ENCODE data around the gene CATSPERZ. TPM values are rescaled to one million over a fixed set of nuclear protein-coding genes. Genes with fewer than 3 reads are reported as not detected.

CATSPERZ gene
- total and polyA plus RNA-seq, 9 of the 15 experiments (the other 6 are each of a cell fraction or from before 2014, with no cell fraction given): 0.86 to 8.5 (median 3.5) TPM

DNA sequence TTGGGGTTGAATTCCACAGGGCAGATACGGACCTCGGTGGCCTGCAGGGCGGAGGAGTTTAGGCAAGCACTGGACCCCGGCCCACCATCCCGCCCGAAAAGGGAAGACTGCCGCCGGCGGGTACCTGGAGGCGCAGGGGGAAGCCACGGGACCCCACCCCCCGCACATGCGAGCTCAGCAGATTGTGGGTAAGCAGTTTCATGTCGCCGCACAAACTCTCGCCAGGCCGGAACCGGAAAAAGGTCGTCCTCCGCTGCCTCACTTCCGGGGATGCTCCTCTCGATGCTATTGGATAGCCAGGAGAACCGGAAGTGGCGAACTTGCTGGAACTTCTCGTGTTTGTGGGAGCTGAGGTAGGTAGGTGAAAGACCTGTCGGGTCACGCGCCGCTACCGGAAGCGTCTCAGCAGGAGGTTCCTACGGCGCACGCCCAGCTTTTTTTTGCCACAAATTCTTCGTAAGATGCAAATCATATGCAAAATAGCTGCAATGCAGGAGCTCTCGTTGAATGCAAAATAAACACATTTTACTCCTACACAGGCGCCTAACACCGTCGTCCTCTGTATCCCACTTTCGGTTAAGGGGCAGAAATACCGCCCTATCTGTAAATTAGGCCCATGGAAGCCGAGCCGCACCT, 17.3 kb downstream of the CATSPERZ start, which contains the start of gene TRMT112 (continued):
- TF ChIP-seq SUPT5H (IDR thresholded peaks at IDR 0.05) (peak; percentile 88), TCF3 (CRISPR knock-in tag; IDR thresholded peaks at IDR 0.05) (no peak), ZNF384 (IDR thresholded peaks at IDR 0.05; ENCODE audit: low read depth, low read length) (peak; percentile 81), ZBTB7A (IDR thresholded peaks at IDR 0.05; ENCODE audit: borderline replicate concordance, control insufficient read depth, low read depth, low read length) (peak; percentile 65; the same call in 1 of the 2 replicates), NFE2 (IDR thresholded peaks at IDR 0.05; ENCODE audit: low read depth) (peak; percentile 7; the same call in 1 of the 2 replicates), TFAP4 (CRISPR knock-in tag; IDR thresholded peaks at IDR 0.05; ENCODE audit: borderline replicate concordance) (peak; percentile 35; the same call in 1 of the 2 replicates), CTCFL (IDR thresholded peaks at IDR 0.05; ENCODE audit: borderline replicate concordance, insufficient read depth, low read depth, low read length, poor library complexity, severe bottlenecking) (no peak), SMAD3 (CRISPR knock-in tag; conservative IDR thresholded peaks at IDR 0.05) (no peak), ESRRA (IDR thresholded peaks at IDR 0.05; ENCODE audit: borderline replicate concordance, low read depth) (peak; percentile 40; the same call in 1 of the 2 replicates), USF2 (CRISPR knock-in tag; IDR thresholded peaks at IDR 0.05) (peak; percentile 81), JUN (IDR thresholded peaks at IDR 0.05; ENCODE audit: borderline replicate concordance, low read depth, low read length) (peak; percentile 39; the same call in 1 of the 2 replicates), JUN (CRISPR knock-in tag; IDR thresholded peaks at IDR 0.05; ENCODE audit: borderline replicate concordance) (no peak), POLR2B (IDR thresholded peaks at IDR 0.05; ENCODE audit: low read depth, partially characterized antibody) (peak; percentile 86), POLR2AphosphoS2 (IDR thresholded peaks at IDR 0.05; ENCODE audit: low read length) (peak; percentile 34), RAD51 (IDR thresholded peaks at IDR 0.05; ENCODE audit: borderline replicate concordance, low read depth) (peak; percentile 77), GATAD2A (IDR thresholded peaks at IDR 0.05) (no peak), DIDO1 (tag; IDR thresholded peaks at IDR 0.05; ENCODE audit: low read depth) (0 out of 2 replicates have a peak, but pooled peaks have one; percentile 40)
- TF ChIP-seq, protein P1, sequence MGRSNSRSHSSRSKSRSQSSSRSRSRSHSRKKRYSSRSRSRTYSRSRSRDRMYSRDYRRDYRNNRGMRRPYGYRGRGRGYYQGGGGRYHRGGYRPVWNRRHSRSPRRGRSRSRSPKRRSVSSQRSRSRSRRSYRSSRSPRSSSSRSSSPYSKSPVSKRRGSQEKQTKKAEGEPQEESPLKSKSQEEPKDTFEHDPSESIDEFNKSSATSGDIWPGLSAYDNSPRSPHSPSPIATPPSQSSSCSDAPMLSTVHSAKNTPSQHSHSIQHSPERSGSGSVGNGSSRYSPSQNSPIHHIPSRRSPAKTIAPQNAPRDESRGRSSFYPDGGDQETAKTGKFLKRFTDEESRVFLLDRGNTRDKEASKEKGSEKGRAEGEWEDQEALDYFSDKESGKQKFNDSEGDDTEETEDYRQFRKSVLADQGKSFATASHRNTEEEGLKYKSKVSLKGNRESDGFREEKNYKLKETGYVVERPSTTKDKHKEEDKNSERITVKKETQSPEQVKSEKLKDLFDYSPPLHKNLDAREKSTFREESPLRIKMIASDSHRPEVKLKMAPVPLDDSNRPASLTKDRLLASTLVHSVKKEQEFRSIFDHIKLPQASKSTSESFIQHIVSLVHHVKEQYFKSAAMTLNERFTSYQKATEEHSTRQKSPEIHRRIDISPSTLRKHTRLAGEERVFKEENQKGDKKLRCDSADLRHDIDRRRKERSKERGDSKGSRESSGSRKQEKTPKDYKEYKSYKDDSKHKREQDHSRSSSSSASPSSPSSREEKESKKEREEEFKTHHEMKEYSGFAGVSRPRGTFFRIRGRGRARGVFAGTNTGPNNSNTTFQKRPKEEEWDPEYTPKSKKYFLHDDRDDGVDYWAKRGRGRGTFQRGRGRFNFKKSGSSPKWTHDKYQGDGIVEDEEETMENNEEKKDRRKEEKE (IDR thresholded peaks at IDR 0.05; ENCODE audit: borderline replicate concordance in 1 of 2, control insufficient read depth in 1 of 2, low read depth in 2 of 2, low read length in 1 of 2): 0 out of 4 replicates have a peak, but pooled peaks of 1 of the 2 experiments have one; percentile 3
- TF ChIP-seq, protein P2, sequence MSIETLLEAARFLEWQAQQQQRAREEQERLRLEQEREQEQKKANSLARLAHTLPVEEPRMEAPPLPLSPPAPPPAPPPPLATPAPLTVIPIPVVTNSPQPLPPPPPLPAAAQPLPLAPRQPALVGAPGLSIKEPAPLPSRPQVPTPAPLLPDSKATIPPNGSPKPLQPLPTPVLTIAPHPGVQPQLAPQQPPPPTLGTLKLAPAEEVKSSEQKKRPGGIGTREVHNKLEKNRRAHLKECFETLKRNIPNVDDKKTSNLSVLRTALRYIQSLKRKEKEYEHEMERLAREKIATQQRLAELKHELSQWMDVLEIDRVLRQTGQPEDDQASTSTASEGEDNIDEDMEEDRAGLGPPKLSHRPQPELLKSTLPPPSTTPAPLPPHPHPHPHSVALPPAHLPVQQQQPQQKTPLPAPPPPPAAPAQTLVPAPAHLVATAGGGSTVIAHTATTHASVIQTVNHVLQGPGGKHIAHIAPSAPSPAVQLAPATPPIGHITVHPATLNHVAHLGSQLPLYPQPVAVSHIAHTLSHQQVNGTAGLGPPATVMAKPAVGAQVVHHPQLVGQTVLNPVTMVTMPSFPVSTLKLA (conservative IDR thresholded peaks at IDR 0.05): peak; percentile 78 to 89
